Ureter (tissue), 1 donor: ENCODE measurements around the gene LIPI. TPM values are rescaled to one million over a fixed set of nuclear protein-coding genes. Genes with fewer than 3 reads are reported as not detected.
"Not testable (repeated sequence)": the region's sequence is repeated elsewhere in the genome, so short reads cannot be mapped to it uniquely, and the experiment has no call there.

Experiments used
- DNase-seq: peaks from one replicate; pipeline ENCODE4 v3.0.0-alpha.2; 2020; ENCODE audit warnings: low spot score
- total RNA-seq: library from RNA; stranded (reverse); gene quantifications from one replicate; pipeline ENCODE4 v1.2.4, GENCODE V29; 2023
- donor health status: DM: yes; HTN: yes; CAD: no.

LIPI gene
- total RNA-seq, 1 donor from 2014 or later = not detected

DNA sequence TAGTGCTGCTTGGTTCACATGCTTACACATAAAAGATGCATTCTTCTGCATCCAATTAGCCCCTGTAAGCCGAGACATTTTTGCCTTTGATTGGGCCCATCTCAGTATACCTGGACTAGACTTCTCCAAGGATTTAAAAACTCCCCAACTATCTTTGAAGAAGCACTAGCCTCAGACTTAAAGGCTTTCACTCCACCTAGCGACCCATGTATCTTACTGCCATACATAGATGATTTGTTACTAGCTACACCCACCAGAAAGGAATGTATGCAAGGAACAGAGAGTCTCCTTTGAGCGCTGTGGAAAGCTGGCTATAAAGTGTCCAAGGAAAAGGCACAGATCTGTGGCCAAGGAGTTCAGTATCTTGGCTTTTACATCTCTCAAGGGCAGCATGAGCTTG lies 91.7 kb downstream of the LIPI start:
- no peak for DNase-seq

- DNase-seq = no peak
These were observed 94.7 kb downstream of the LIPI start for GRCh38 chr21:14116080-14116481.

- no peak for DNase-seq
These were observed 95.1 kb downstream of the LIPI start for GRCh38 chr21:14115646-14116045.

GRCh38 chr21:14114251-14114650 lies 96.5 kb downstream of the LIPI start:
- DNase-seq = no peak

DNA sequence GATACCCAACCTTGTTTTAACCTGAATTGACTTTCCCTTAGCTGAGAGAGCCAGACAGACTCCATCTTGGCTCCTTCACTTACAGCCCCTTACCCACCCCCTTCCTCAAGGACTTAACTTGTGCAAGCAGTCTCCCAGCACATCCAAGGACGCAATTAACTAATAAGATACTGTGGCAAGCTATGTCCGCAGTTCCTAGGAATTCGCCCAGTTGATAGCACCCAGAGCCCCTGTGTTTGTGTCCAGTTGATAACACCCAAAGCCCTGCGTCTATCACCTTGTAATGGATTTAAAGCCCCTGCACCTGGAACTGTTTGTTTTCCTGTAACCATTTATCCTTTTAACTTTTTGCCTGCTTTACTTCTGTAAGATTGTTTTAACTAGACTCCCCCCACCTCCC lies 106.2 kb downstream of the LIPI start:
- DNase-seq = not testable (repeated sequence)

DNA sequence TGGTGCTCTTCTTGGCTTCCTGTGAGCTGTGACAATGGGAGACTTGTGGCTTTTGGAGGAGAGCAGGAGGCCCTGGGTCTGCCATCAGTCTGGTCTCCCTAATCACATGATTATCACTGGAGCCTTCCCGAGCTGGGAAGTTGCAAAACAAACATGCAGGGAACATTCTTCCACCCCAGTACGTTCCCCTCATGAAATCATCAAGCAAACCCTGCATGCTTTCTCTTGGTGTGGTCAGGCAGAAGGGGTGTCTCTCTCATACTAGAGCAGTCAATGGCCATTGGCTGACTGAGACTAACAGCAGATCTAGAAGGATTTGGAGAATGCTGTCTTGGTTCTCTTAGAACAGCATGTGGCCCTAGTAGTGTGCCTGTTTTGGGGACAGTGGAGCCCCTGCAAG lies 111.2 kb downstream of the LIPI start:
- DNase-seq = no peak

DNA sequence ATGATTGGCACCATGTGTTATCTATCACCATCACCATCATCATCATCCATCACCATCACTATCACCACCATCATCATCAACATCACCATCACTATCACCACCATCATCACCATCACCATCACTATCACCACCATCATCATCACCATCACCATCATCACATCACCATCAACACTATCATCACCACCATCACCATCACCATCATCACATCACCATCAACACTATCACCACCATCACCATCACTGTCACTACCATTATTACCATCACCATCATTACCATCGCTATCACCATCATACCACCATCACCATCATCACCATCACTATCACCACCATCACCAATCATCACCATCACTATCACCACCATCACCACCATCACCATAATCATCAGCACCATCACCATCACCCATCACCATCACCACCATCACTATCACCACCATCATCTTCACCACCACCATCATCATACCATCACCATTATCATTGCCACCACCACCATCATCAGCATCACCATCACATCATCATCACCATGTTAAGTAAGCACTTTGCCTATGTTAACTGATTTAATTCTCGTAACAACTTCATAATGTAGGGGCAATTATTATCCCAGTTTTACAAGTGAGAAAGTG lies 112.8 kb downstream of the LIPI start:
- DNase-seq = no peak

- peak; percentile 22 for DNase-seq
These were observed 114.2 kb downstream of the LIPI start for GRCh38 chr21:14096577-14096976.

DNA sequence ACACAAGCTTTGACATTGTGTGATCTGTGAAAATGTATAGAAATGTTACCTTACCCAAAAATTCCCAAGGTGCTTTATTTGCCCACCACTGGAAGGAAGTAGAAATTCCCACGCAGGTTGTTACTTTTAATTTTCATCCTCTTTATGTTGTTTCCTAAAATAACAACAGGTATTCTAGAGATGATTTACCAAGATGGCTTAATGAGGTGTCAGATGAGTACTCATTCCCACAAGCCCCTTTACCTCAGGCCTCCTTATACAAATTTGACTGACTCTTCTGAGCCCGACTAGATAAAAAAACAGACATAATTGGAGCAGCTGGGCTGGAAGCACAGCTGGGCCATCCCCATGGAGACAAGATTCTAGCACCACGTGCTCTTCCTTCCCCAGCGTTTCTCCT lies 114.6 kb downstream of the LIPI start:
- no peak for DNase-seq

DNA sequence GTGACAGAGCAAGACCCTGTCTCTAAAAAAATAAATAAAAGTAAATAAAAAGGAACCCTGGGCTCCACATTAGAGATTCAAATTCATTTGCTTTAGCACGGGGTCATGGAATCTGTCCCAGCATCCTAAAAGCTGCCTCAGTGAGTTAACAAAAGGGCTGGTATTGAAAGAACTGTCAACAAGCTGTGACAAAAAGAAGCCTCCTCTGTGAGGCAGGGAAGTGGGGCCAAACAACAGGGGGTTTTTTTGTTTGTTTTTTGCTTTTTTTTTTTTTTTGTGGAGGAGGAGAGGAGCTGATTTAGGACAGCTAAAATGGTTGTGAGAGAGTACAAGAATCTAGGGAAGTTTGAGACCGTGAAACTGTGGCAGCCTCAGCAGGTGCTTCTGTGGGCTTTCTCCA lies 115.7 kb downstream of the LIPI start:
- no peak for DNase-seq

- DNase-seq = peak; percentile 29
These were observed 117.8 kb downstream of the LIPI start for GRCh38 chr21:14092834-14093560.

DNA sequence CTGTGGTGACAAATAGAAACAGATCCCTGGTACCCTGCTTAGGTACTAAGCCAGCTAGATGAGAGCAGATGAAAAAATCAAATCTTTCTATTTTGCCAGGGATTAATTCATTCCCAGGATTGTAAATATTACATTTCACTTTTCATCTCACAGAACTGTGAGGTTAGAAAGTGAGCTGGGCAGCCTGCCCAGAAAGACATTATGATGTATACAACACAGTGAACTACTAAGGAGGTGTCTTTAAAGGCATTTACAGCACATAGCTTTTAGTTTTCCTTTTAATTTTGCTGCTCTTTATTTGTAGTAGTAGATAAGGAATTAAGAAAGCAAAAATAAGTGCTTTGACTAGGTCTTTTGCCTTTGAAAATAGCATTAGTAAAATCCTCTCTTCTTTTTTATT lies 120.6 kb downstream of the LIPI start:
- not testable (repeated sequence) for DNase-seq

- no peak for DNase-seq
These were observed 122.4 kb downstream of the LIPI start for GRCh38 chr21:14088391-14088790.

GRCh38 chr21:14086553-14086952 lies 124.2 kb downstream of the LIPI start:
- DNase-seq = no peak

DNA sequence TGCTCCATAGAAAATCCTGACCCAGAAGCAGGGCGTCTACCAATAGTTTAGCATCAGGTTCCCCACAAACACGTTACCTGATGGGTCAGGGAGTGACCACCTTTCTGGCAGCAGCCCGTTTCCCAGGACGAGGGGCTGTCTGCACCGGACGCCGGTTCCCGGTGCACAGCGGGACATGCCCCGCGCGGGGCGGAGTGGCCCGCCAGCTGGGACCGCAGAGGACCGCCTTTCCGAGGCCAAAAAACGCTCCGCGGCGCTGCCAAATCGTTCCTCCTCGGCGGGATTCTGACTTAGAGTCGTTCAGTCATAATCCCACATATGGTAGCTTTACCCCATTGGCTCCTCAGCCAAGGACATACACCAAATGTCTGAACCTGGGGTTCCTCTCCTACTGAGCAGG lies 126.1 kb downstream of the LIPI start:
- no peak for DNase-seq

- DNase-seq = no peak
These were observed 126.7 kb downstream of the LIPI start for GRCh38 chr21:14084068-14084501.

- no peak for DNase-seq
These were observed 130.0 kb downstream of the LIPI start for GRCh38 chr21:14080764-14081096.

- DNase-seq = no peak
These were observed 130.6 kb downstream of the LIPI start for GRCh38 chr21:14080040-14080763.

GRCh38 chr21:14078746-14079375 lies 131.9 kb downstream of the LIPI start:
- no peak for DNase-seq

GRCh38 chr21:14076143-14076806 lies 134.5 kb downstream of the LIPI start:
- DNase-seq = no peak

DNA sequence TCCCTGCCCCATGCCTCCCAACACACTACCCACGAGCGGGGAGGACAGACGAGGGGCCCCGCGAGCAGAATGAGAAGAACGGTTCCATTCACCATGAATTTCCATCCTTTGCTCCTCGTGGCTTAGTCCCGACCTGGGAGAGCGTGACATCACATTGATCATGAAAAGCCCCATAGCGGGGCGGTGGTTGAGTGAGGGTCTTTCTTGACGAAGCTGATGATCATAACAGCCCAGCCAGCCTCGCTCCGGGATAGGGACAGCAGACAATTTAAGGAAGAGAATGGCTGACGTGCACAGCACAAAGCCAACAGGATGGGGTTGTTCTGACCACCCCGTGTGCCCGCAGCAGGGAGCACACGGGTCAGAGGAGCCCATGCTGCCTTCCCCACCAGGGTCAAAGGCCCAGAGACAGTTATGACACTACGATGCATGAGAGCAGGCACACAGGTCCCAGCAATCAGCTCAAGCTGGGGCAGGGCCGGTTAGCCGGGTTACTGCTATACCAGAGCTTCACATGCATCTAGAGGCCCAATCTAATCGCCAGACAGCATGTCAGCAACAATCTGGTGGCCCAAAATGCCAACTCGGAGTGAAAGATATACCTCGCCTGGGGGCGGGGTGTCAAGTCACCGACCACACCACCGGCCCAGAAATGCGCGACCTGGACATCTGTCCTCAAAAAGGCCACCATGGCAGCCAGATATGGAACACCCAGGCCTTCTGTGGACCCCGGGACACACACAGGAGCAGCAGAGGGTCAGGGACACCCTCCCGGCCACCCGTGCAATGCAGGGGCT lies 135.2 kb downstream of the LIPI start:
- no peak for DNase-seq
